Left lung (tissue), 10 donors: Measurements from ENCODE around the gene AQP3. TPM values are rescaled to one million over a fixed set of nuclear protein-coding genes. Genes with fewer than 3 reads are reported as not detected.

Experiments
- ATAC-seq: fragments of 200-7000 bp; cut with Tn5 transposase; one replicate; pipeline ENCODE4 v1.9.1; 2020; ENCODE audit warnings: moderate library complexity
- DNase-seq, 4 donors: peaks; one replicate each; pipeline ENCODE4 v3.0.0-alpha.2; 2013 to 2020
- H3K27ac ChIP-seq, 2 donors: fragments of 200-600 bp; sonication (generic) in 1 of 2; one replicate each; pipeline versions ENCODE4 v1.5.0 to v1.8.0; 2020 to 2021
- H3K27me3 ChIP-seq, 2 donors: fragments of 200-600 bp; sonication (generic) in 1 of 2; one replicate each; pipeline versions ENCODE4 v1.5.0 to v1.8.0; 2020 to 2021
- H3K36me3 ChIP-seq, 2 donors: fragments of 200-600 bp; sonication (generic) in 1 of 2; one replicate each; pipeline versions ENCODE4 v1.5.0 to v1.8.0; 2020 to 2021
- H3K4me1 ChIP-seq, 2 donors: fragments of 200-600 bp; one replicate each; pipeline ENCODE4 v1.8.0; 2021
- H3K4me3 ChIP-seq, 2 donors: fragments of 200-600 bp; sonication (generic) in 1 of 2; one replicate each; pipeline versions ENCODE4 v1.5.0 to v1.8.0; 2020 to 2021; ENCODE audit warnings: mild to moderate bottlenecking in 1 of 2
- H3K9me3 ChIP-seq, 2 donors: fragments of 200-600 bp; sonication (generic) in 1 of 2; one replicate each; pipeline versions ENCODE4 v1.5.0 to v1.8.0; 2020 to 2021
- CTCF ChIP-seq, 2 donors: fragments of 200-600 bp; sonication (generic) in 1 of 2; IDR thresholded peaks; one replicate each; pipeline versions ENCODE4 v1.5.0 to v1.8.0; 2021; ENCODE audit warnings: antibody characterized with exemption in 2 of 2
- intact Hi-C, 2 donors: fragments of 100-400 bp; cut with DNase I; formaldehyde crosslinking; loops; one replicate each; pipeline versions ENCODE4 v1.11.2 to v1.14.2; 2022
- polyA plus RNA-seq, 6 donors: library from polyadenylated mRNA; unstranded; fragments of 120-200 nt; gene quantifications; one replicate each; pipeline ENCODE4 v1.2.1, GENCODE V29; 2013; ENCODE audit not compliant: insufficient read length in 6 of 6
- total RNA-seq, 2 donors: library from RNA; stranded (reverse); fragmentation: NEBNext Ultra II Directional; extraction: Animal tissue kit (Norgen Biotek cat#: 25700); gene quantifications; one replicate each; pipeline ENCODE4 v1.2.1, GENCODE V29; 2021
- donor health status: DM: no; HTN: yes; CAD: no.
- donor health status: DM: no; HTN: no; CAD: no.

The AQP3 gene
- total and polyA plus RNA-seq, 8 donors: 8.0 to 265 (median 28.0) TPM

DNA sequence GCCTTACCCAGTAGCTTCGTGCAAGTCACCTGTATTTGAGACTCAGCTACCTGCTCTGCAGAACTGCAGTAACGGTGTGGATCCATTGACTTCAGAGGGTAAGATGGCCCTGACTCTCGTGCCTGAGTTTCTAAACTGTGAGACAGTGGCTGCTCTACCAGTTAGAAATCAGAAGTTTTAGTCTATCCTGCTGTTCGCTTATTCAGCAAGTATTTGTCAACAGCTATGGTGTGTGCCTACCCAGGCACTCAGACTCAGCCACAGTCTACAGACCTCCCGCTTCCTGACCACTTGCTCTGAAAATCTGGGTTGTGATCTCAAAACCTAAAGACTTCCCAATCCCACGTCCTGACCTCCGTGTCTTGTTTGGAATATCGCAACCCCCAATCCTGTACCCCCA lies 13.5 kb downstream of the AQP3 start:
- H3K9me3 ChIP-seq: no peaks in the 10 kb centered on the region
- ATAC-seq (no peak), DNase-seq (no peak)
- H3K27me3 ChIP-seq: no peaks in the 10 kb centered on the region
- no peak for TF ChIP-seq CTCF (IDR thresholded peaks at IDR 0.05)
- H3K4me1 ChIP-seq: no peaks in the 10 kb centered on the region
- no peaks in the 10 kb centered on the region for H3K36me3 ChIP-seq
- intact Hi-C loops: no loop called here
- no peak overlapping the region for H3K27ac ChIP-seq
- no peak overlapping the region for H3K4me3 ChIP-seq

GRCh38 chr9:33431420-33431819 lies 16.0 kb downstream of the AQP3 start:
- intact Hi-C loops: no loop called here
- no peak for DNase-seq
- H3K27me3 ChIP-seq: no peaks in the 10 kb centered on the region
- H3K36me3 ChIP-seq: no peaks in the 10 kb centered on the region
- no peak overlapping the region for H3K4me3 ChIP-seq
- ATAC-seq: no peak
- H3K9me3 ChIP-seq: no peaks in the 10 kb centered on the region
- TF ChIP-seq CTCF (IDR thresholded peaks at IDR 0.05): no peak
- H3K4me1 ChIP-seq: no peaks in the 10 kb centered on the region
- no peak overlapping the region for H3K27ac ChIP-seq

GRCh38 chr9:33430942-33431341 lies 16.5 kb downstream of the AQP3 start:
- Histone ChIP-seq H3K4me1 (no peaks in the 10 kb centered on the region), H3K4me3 (no peak overlapping the region), H3K9me3 (no peaks in the 10 kb centered on the region), H3K36me3 (no peaks in the 10 kb centered on the region), H3K27ac (no peak overlapping the region), H3K27me3 (no peaks in the 10 kb centered on the region)
- intact Hi-C loops: no loop called here
- no peak for ATAC-seq
- no peak for DNase-seq
- no peak for TF ChIP-seq CTCF (IDR thresholded peaks at IDR 0.05)

- no peak overlapping the region for H3K27ac ChIP-seq
- DNase-seq (no peak), ATAC-seq (no peak)
- H3K4me3 ChIP-seq: no peak overlapping the region
- no peaks in the 10 kb centered on the region for H3K9me3 ChIP-seq
- no peak for TF ChIP-seq CTCF (IDR thresholded peaks at IDR 0.05)
- no peaks in the 10 kb centered on the region for H3K27me3 ChIP-seq
- H3K4me1 ChIP-seq: no peaks in the 10 kb centered on the region
- H3K36me3 ChIP-seq: no peaks in the 10 kb centered on the region
- intact Hi-C loops: no loop called here
Measured at GRCh38 chr9:33429256-33429985, 18.0 kb downstream of the AQP3 start.

GRCh38 chr9:33426843-33427293 lies 20.5 kb downstream of the AQP3 start:
- no peaks in the 10 kb centered on the region for H3K4me1 ChIP-seq
- intact Hi-C loops: no loop called here
- no peak overlapping the region for H3K27ac ChIP-seq
- H3K4me3 ChIP-seq: no peak overlapping the region
- ATAC-seq (no peak), DNase-seq (no peak)
- H3K9me3 ChIP-seq: no peaks in the 10 kb centered on the region
- TF ChIP-seq CTCF (IDR thresholded peaks at IDR 0.05): no peak
- no peaks in the 10 kb centered on the region for H3K27me3 ChIP-seq
- no peaks in the 10 kb centered on the region for H3K36me3 ChIP-seq
